ENCODE measurements around the gene HP1BP3.
"Not testable (repeated sequence)": the region's sequence is repeated elsewhere in the genome, so short reads cannot be mapped to it uniquely, and the experiment has no call there.

HP1BP3 gene

DNA sequence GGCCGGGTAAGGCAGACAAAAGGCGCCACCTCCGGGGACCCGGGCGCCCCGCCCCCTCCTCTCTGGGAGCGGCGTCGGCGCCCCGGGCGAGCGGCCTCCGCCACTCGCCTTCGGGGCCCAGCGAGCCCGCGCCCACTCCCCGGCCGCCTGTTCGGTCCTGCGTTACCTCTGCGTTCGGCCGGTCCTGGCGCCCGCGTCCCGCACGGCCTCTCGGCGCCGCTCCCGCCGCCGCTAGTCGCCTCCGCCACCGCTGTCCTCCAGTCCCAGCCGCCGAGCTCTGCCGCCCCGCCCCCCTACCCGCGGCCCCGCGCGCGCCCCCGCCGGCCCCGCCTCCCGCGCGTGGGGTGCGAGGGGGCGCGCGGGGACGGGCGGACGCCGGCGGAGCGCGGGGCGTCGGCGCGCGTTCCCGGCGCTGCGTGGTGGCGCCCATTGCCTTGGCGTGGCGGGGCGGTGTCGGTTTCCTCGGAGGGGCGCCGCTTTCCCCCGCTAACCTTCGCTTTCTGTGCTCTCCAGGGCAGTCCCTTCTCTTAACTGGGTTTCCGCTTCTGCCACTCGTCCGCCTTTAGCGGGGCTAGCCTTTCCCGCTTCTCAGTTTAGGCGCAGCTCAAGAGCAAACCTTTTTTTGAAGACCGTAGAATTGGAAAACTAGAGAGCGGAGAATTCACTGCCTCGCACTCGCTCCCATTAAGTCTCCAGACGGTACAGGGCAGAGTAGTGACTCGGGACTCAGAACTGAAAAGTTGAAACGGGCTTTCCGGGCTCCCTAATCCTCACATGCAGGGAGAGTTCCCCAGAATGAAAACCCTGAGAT lies at the start of gene HP1BP3:
TSS of gene HP1BP3 (minus strand) at position 279 of the 811 bp plus-strand sequence. CDS start 6,867 bp downstream, outside the sequence.
- DNase-seq (ENCODE audit: low read depth in 2 of 2) = peak; percentile 69 to 74

GRCh38 chr1:20836230-20836629 lies 49.1 kb upstream of the HP1BP3 start:
- no peak for DNase-seq (ENCODE audit: low read depth in 2 of 2)

- DNase-seq (ENCODE audit: low read depth in 2 of 2) = no peak
These were observed 47.7 kb upstream of the HP1BP3 start for GRCh38 chr1:20834780-20835179.

DNA sequence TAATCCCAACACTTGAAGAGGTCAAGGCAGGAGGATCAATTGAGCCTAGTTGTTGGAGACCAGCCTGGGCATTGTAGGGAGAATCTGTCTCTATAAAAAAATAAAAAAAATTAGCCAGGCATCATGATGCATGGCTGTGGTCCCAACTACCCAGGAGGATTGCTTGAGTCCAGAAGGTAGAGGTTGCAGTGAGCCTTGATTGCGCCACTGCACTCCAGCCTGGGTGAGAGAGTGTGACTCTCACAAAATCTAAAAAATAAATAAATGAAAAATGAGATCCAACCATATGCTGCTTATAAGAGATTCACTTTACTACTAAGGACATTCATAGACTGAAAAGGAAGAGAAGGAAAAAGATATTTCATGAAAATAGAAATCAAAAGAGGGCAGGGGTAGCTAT lies 47.1 kb upstream of the HP1BP3 start:
- no peak for DNase-seq (ENCODE audit: low read depth in 2 of 2)

DNA sequence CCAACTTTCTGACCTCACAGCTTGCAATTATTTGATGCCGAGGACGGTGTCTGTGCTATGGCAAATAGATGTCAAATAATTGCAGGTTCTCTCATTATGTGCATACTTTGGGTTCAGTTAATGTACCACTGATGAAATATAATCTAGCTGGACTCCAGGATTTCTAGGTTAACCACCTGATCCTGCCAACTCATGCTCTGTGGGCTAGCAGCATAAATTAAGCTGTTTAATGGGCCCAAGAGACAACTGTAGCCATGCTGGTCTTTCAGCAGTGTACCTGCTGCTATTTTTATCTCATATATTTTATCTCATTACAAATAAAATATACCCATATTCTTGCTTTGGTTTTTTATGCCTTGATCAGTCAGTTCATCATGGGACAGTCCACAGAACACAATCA lies 43.3 kb upstream of the HP1BP3 start:
- no peak for DNase-seq (ENCODE audit: low read depth in 2 of 2)

DNA sequence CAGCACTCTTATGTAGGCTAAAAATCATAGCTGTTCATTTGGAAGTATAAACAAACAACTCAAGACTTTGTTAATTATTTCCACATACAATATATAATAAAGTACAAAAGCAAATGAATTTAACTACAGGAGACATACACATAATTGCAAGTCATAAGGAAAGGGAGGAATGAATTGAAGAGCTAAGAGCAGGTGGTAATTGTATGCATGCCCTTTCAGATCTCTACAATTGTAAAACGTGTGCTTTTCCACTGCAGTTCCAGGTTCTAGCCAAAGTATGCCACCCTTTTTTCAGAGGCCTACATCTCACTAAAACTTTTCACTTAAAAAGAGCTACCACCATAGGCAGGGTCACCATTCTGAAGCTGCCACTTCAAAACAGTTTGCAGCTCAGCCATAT lies 42.8 kb upstream of the HP1BP3 start:
- no peak for DNase-seq (ENCODE audit: low read depth in 2 of 2)

GRCh38 chr1:20829531-20829930 lies 42.4 kb upstream of the HP1BP3 start:
- DNase-seq (ENCODE audit: low read depth in 2 of 2) = no peak

DNA sequence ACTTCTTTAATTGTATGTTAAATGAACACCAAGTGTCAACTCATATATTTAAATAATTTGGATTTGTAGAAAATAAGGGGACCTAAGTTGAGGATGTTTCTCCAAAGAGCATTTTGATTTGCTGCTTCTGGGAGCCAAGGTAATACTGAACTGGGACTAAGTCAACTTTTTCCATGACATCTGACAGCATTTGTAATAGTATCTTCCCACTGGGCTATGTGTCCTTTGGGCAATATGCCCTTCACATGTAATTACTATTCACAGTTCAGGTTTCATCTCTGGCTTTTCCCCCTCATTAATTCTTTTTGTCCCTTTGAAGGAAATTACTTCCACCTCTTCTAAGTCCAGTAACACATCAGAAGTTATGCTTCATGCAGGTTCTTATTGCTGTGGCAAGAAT lies 36.7 kb upstream of the HP1BP3 start:
- DNase-seq (ENCODE audit: low read depth in 2 of 2) = no peak

DNA sequence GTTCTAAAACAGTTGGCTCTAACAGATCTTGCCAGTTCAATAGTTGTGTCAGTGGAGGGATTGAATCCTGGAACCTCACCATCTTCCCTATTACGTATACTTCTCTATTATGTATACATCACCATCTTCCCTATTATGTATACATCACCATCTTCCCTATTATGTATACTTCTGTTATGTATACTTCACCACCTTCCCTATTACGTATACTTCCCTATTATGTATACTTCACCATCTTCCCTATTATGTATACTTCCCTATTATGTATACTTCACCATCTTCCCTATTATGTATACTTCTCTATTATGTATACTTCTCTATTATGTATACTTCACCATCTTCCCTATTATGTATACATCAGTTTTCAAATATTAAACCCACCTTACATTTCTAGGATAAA lies 34.4 kb upstream of the HP1BP3 start:
- no peak for DNase-seq (ENCODE audit: low read depth in 2 of 2)

GRCh38 chr1:20819818-20820217 lies 32.7 kb upstream of the HP1BP3 start:
- DNase-seq (ENCODE audit: low read depth in 2 of 2) = no peak

DNA sequence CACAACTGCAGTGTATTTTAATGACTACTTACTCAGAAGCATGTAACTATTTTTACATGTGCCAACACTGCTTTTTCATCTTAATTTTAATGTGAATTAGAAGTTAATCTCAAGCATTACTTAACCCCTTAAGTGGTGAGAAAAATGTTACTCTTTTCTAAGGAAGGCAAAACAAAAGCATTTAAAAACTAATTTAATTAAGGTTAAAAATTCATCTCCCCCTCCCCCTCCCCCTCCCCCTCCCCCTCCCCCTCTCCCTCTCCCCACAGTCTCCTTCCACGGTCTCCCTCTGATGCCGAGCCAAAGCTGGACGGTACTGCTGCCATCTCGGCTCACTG lies 27.4 kb upstream of the HP1BP3 start:
- DNase-seq (ENCODE audit: low read depth in 2 of 2) = no peak

DNA sequence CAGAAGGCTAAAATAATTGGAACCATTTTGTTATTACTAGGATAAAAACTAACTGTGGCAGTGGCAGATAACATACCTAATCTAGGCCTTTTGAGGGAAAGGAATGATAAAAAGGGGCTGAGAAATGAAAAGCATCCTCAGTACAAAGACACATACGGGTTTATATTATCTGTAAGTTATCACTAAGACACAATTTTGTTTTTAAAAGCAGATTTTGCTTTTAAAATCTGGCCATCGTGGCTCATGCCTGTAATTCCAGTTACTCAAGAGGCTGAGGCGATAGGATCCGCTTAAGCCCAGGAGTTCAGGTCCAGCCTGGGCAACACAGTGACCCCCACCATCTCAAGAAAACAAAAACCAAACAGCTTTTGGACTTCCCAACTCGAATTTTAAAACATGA lies 24.8 kb upstream of the HP1BP3 start:
- no peak for DNase-seq (ENCODE audit: low read depth in 2 of 2)

GRCh38 chr1:20793236-20793635 lies 6.1 kb upstream of the HP1BP3 start:
- DNase-seq (ENCODE audit: low read depth in 2 of 2) = no peak

DNA sequence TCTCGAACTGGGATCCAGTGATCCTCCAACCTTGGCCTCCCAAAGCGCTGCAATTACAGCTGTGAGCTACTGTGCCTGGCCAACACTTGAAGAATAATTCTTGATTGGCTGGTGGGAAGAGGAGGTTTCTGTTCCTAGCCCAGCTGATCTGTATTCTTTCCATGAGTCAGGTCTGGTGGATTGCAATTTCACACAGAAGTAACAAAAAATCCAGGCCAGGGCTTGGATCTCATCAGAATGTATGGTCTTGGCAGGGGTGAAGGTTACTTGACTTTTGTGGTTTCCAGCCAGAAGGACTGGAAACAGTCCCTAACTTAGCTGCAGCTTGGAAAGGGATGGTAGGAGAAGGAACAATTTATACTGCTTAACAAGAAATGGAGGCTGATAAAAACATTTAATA lies 5.1 kb upstream of the HP1BP3 start:
- no peak for DNase-seq (ENCODE audit: low read depth in 2 of 2)

- DNase-seq (ENCODE audit: low read depth in 2 of 2) = no peak
These were observed 3.7 kb upstream of the HP1BP3 start for GRCh38 chr1:20790785-20791184.

GRCh38 chr1:20789598-20789997 lies 2.5 kb upstream of the HP1BP3 start:
- DNase-seq (ENCODE audit: low read depth in 2 of 2) = not testable (repeated sequence)

DNA sequence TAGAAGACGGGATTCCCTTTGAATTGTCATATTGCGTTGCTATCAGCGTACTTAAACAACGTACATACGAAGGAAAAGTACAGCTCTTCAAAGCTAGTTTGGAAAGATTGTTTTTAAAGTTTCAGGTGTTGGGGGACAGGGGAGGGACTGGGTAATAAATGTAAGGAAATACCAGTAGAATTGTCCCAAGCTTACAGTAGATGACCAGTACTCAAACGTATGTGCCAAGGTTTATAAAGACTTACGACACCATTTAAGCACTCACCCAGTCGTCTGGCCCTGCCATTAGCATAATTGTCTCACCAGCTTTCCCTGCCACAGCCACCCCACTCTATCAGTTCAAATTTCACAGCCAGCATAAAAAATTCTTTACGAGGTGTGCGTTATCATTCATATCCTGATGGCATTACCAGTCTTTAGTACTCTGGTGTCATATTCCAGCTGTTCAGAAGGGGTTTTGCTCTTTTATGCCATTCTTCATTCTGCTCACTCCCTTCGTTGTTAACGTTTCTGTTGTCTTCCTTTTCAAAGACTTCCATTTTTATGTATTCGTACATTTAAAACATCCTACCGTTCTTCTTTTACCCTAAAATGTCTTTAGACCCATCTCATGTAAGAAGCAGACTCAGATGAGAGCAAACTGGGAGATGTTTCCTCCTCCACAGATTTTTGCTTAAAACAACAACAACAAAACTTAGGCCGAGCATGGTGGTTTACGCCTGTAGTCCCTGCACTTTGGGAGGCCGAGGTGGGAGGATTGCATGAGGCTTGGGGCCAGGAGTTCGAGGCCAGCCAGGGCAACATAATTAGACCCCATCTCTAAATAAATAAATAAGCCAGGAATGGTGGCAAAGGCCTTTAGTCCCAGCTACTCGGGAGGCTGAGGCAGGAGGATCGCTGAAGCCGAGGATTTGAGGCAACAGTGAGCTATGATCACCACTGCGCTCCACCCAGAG lies 1.0 kb upstream of the HP1BP3 start:
- no peak for DNase-seq (ENCODE audit: low read depth in 2 of 2)

- peak; percentile 89 to 94 for DNase-seq (ENCODE audit: low read depth in 2 of 2)
These were observed 666 bp downstream of the HP1BP3 start for GRCh38 chr1:20786253-20787028.

- no peak for DNase-seq (ENCODE audit: low read depth in 2 of 2)
These were observed 1.2 kb downstream of the HP1BP3 start for GRCh38 chr1:20785907-20786252.

- no peak for DNase-seq (ENCODE audit: low read depth in 2 of 2)
These were observed 11.4 kb downstream of the HP1BP3 start for GRCh38 chr1:20775700-20776099.

GRCh38 chr1:20771780-20772179 lies 15.3 kb downstream of the HP1BP3 start:
- DNase-seq (ENCODE audit: low read depth in 2 of 2) = no peak

Measured in stimulated activated CD8-positive, alpha-beta memory T cell treated with anti-CD3 and anti-CD28 coated beads, Interleukin-7, amount 100 ng/mL, for 1 hour (primary cell).